ENCODE data around the gene IDNK.

The IDNK gene

GRCh38 chr9:83617299-83617698 lies 5.6 kb upstream of the IDNK start:
- TF ChIP-seq EZH2 (IDR thresholded peaks at IDR 0.05; ENCODE audit: borderline replicate concordance, low read depth, low read length, severe bottlenecking) (no peak), CTCF (IDR thresholded peaks at IDR 0.05; ENCODE audit: borderline replicate concordance, extremely low read depth, low read length, poor library complexity, severe bottlenecking) (no peak)
- no peak for ATAC-seq (ENCODE audit: insufficient read depth, low read depth)

GRCh38 chr9:83620841-83621636 lies 1.9 kb upstream of the IDNK start:
- Histone ChIP-seq H2AFZ (ENCODE audit: low read depth, low read length) (no peak overlapping the region), H3K79me2 (ENCODE audit: insufficient read depth, low read length) (no peaks in the 10 kb centered on the region; the same call in 1 of the 2 replicates), H3K9ac (ENCODE audit: low read depth, low read length) (no peak overlapping the region), H4K20me1 (ENCODE audit: insufficient read depth, low read length) (no peaks in the 10 kb centered on the region), H3K36me3 (ENCODE audit: insufficient read depth, low read length) (no peaks in the 10 kb centered on the region; the same call in 1 of the 2 replicates), H3K4me2 (ENCODE audit: insufficient read depth, low read length) (no peak overlapping the region), H3K27me3 (ENCODE audit: insufficient read depth, low read length, poor library complexity) (no peaks in the 10 kb centered on the region), H3K4me1 (ENCODE audit: insufficient read depth, low read length) (peaks cover 17% of the 10 kb centered on the region), H3K4me3 (ENCODE audit: low read depth in 1 of 2, low read length in 2 of 2) (no peak overlapping the region), H3K27ac (ENCODE audit: low read length) (no peak overlapping the region), H3K9me3 (ENCODE audit: insufficient read depth, low read length, severe bottlenecking) (no peaks in the 10 kb centered on the region)
- ATAC-seq (ENCODE audit: insufficient read depth, low read depth) (no peak), DNase-seq (peak; percentile 40)
- peak; percentile 76 for TF ChIP-seq CTCF (IDR thresholded peaks at IDR 0.05; ENCODE audit: borderline replicate concordance, extremely low read depth, low read length, poor library complexity, severe bottlenecking)
- TF ChIP-seq EZH2 (IDR thresholded peaks at IDR 0.05; ENCODE audit: borderline replicate concordance, low read depth, low read length, severe bottlenecking), result no peak

More at GRCh38 chr9:83617299-83617698, 5.6 kb upstream of the IDNK start:
- no peaks in the 10 kb centered on the region for H4K20me1 ChIP-seq (ENCODE audit: insufficient read depth, low read length)
- H3K4me2 ChIP-seq (ENCODE audit: insufficient read depth, low read length), result no peak overlapping the region
- H3K4me3 ChIP-seq (ENCODE audit: low read depth in 1 of 2, low read length in 2 of 2), result no peak overlapping the region
- no peaks in the 10 kb centered on the region for H3K27me3 ChIP-seq (ENCODE audit: insufficient read depth, low read length, poor library complexity)
- DNase-seq, result no peak
- peaks cover 1% of the 10 kb centered on the region; the same call in 1 of the 2 replicates for H3K4me1 ChIP-seq (ENCODE audit: insufficient read depth, low read length)
- H3K9me3 ChIP-seq (ENCODE audit: insufficient read depth, low read length, severe bottlenecking), result no peaks in the 10 kb centered on the region
- no peak overlapping the region for H3K27ac ChIP-seq (ENCODE audit: low read length)
- no peaks in the 10 kb centered on the region for H3K79me2 ChIP-seq (ENCODE audit: insufficient read depth, low read length)
- H2AFZ ChIP-seq (ENCODE audit: low read depth, low read length), result no peak overlapping the region
- no peak overlapping the region for H3K9ac ChIP-seq (ENCODE audit: low read depth, low read length)
- H3K36me3 ChIP-seq (ENCODE audit: insufficient read depth, low read length), result no peaks in the 10 kb centered on the region

GRCh38 chr9:83622433-83622938 lies 457 bp upstream of the IDNK start:
- Histone ChIP-seq H3K9ac (ENCODE audit: low read depth, low read length) (peak overlapping the region; percentile 93), H3K27me3 (ENCODE audit: insufficient read depth, low read length, poor library complexity) (no peaks in the 10 kb centered on the region), H3K4me1 (ENCODE audit: insufficient read depth, low read length) (peaks cover 17% of the 10 kb centered on the region), H3K4me2 (ENCODE audit: insufficient read depth, low read length) (peak overlapping the region; percentile 76), H3K9me3 (ENCODE audit: insufficient read depth, low read length, severe bottlenecking) (no peaks in the 10 kb centered on the region), H4K20me1 (ENCODE audit: insufficient read depth, low read length) (no peaks in the 10 kb centered on the region), H2AFZ (ENCODE audit: low read depth, low read length) (peak overlapping the region; percentile 86), H3K79me2 (ENCODE audit: insufficient read depth, low read length) (no peaks in the 10 kb centered on the region; the same call in 1 of the 2 replicates), H3K4me3 (ENCODE audit: low read depth in 1 of 2, low read length in 2 of 2) (peak overlapping the region; percentile 69 to 79; a peak in 3 of 4 replicates), H3K36me3 (ENCODE audit: insufficient read depth, low read length) (peaks cover 4% of the 10 kb centered on the region), H3K27ac (ENCODE audit: low read length) (peak overlapping the region; percentile 93)
- ATAC-seq (ENCODE audit: insufficient read depth, low read depth) (peak; percentile 68), DNase-seq (peak; percentile 73)
- TF ChIP-seq CTCF (IDR thresholded peaks at IDR 0.05; ENCODE audit: borderline replicate concordance, extremely low read depth, low read length, poor library complexity, severe bottlenecking), result no peak
- TF ChIP-seq EZH2 (IDR thresholded peaks at IDR 0.05; ENCODE audit: borderline replicate concordance, low read depth, low read length, severe bottlenecking), result no peak
